GM21528 (cell line): Measurements from ENCODE around the gene RCC2.

ENCODE experiments used
- ATAC-seq: cut with Tn5 transposase; IDR thresholded peaks from one replicate; pipeline ENCODE4 v1.9.1; 2021; ENCODE audit warnings: mild to moderate bottlenecking, moderate library complexity; ENCODE audit not compliant: unreplicated experiment, low FRiP score

The RCC2 gene

GRCh38 chr1:17447501-17447992 is 8.1 kb upstream of the RCC2 start:
- no peak for ATAC-seq

DNA sequence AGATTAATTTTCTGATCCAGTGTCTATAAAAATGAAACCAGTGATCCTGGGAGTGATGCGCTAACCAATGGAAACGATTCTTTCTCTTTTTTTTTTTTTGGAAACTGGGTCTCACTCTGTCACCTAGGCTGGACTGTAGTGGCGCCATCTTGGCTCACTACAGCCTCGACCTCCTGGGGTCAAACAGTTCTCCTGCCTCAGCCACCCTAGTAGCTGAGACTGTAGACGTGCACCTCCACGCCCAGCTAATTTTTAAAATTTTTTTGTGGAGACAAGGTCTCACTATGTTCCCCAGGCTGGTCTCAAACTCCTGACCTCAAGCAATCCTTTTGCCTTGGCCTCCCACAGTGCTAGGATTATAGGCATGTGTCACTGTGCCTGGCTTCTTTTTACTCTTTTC is 3.4 kb upstream of the RCC2 start:
- no peak for ATAC-seq

GRCh38 chr1:17441993-17442357 is 2.5 kb upstream of the RCC2 start:
- no peak for ATAC-seq

DNA sequence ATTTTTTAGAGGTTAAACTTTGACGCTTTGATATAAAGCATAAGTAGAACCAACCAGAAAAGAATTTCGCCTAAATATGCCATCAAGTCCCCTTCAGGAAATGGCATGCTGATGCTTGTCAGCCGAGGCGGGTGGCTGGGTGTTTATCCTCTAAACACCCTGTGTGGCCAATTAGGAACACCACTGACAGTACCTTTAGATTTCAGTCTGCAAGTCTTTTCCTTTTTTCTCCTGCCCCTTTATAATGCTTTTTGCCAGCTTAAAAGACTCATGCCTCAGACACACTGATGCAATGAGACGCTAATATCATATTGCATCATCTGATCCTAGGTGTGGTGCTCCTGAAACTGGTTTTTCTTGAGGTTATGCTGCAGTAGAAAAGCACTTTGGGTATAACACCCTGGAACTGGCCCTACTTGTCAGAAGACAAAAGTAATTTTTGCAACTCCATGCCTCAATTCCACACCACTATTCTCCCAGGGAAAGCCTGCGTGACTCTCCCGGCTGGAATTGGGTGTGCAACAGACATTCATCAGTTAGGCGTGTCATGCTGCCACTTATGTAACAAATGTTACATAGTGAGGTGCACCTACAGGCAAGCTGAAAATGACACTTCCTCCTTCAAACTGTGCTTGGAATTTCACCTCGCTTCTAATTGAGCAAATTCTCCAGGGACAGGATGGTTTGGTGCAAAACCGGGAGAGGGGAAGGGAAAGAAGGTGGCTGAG is 2.0 kb upstream of the RCC2 start:
- no peak for ATAC-seq

GRCh38 chr1:17440827-17441168 is 1.3 kb upstream of the RCC2 start:
- ATAC-seq: no peak

- no peak for ATAC-seq
Measured at GRCh38 chr1:17440074-17440826, 773 bp upstream of the RCC2 start.

DNA sequence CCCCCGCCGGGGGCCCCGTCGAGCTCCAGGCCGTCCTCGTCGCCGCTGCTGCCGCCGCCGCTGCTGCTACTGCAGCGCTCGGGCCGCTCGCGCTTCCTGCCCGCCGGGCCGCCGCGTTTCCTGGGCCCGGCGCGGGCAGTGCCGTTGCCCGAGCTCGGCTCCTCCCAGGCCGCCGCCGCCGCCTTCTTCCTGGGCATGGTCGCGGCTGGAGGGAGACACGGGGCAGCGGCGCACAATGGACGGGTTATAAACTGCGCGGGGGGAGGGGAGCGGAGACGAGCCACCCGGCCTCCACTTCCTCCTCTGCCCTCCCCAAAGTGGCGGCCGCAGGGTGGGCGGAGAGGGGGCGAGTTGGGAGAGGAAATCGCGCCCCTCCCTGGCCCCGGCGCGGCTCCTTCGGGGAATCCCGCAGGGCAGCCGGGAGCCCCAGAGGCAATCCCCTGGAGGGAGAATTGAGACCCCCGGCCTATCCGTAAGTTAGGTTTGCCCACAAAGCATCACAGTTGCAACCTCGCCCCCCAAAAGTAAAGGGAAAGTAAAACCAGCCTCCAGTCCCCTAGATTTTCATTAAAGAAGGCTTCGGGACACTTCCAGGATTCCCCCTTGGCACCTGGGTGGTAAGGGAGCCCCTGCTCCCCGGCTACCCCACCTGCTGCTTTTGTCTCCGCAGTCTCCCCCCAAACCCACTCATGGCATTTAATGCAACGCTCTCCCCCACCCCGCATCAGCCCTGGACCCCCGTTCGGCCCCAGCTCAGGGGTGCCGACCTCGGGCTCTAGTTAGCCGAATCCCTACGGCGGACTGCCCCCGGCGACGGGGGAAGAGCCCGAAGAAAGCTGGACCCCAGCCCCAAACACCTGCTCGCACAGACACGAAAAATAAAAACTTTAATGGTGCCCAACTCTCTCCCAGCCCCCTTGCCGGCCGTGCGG is 893 bp downstream of the RCC2 start:
- ATAC-seq: no peak

GRCh38 chr1:17437580-17438317 is 1.7 kb downstream of the RCC2 start:
- no peak for ATAC-seq

GRCh38 chr1:17437260-17437579 is 2.3 kb downstream of the RCC2 start:
- no peak for ATAC-seq

DNA sequence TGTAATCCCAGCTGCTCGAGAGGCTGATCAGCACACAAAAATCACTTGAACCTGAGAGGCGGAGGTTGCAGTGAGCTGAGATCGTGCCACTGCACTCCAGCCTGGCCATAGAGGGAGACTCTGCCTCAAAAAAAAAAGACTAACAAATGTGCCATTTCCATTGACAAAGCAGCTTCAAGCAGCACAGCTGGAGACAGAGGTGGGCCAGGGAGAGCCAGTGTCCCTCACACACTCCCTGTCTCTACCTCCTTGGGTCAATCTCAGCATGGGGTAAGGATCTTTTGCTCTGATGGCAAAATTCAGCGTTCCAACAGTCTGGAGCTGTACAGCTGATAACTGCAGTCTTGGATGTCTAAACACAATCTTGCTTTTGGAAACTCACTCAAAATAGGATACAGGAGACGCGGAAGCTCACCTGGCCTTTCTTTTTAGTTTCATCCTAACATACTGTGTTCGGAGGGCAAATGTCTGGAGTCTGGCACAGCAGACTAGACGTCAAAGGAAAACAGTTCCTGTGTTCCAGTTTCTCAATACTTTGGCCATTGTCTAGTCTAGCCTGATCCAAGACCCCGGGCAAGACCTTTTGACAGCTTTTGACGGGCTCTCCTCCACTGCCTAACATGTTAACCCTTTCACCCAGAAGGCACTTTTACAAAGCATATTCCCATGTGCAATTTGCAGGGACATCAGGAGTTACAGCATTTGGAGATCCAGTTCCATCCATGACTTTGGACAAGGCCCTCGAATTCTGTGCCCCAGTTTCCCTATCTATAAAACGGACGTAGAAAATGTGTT is 2.9 kb downstream of the RCC2 start:
- ATAC-seq: no peak

DNA sequence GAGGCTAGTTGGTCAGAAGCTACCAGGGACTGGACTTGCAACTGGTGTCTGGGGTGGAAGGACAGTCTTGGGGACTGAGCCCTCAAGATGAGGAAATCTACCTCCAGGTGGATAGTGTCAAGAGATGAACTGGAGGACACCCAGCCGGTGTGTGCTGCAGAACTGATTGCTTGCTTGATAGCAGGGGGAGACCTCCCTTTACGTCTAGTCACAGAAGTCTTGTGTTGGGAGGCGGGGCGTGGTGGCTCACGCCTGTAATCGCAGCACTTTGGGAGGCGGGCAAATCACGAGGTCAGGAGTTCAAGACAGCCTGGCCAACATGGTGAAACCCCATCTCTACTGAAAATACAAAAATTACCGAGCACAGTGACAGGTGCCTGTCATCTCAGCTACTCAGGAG is 4.9 kb downstream of the RCC2 start:
- no peak for ATAC-seq

DNA sequence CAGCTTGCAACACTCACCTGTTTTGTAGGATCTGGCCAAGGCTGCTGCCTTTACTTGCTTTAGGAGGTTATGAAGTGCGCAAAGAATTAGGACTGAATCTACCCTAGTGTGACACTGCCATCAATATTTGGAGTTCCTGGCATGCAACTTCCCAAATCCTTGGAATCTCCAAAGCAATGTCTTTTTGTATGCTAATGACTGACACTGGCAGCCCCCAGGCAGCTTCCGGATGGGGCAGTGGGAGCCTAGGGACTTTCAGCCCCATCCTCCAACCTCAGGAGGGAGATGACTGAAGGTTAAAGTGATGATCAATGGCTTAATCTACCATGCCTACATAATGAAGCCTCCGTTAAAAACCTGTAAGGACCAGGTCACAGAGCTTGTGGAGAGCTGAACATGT is 5.5 kb downstream of the RCC2 start:
- ATAC-seq: no peak

DNA sequence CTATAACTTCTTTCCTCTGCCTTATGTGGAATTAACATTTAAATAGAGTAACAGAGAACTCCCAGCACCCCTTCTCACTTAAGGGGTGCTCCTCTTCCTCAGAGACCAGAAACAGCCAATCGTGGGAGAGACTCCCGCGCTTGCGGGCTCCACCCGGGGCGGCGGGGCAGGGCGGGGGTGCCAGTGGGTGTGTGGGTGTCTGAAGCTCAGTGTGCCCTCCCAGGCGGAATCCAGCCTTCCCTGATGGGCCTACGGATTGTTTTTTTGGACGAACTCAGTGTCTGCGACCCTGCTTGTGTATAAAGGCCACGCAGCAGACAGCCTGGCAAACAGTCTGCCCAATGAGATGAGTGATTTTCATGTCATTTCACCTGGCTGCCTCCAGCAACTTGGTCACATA is 6.2 kb downstream of the RCC2 start:
- no peak for ATAC-seq

DNA sequence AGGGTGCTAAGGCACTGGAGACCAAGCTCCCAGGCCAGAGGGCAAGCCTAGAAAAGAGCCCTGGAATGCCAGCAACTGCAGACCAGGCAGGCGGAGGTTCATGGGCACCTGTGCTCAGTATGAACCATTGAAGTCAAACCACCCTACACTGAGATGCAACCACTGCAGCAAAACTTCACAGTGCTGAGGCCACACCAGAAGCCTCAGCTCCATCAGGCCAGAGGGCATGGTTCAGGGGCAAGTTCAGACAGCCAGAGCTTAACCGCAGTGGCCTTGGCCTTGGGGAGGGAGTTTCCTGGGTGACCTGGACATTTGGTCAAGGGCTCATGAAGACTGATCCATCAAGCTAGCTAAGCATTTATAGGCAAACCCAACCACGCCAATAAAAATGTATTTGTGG is 7.1 kb downstream of the RCC2 start:
- ATAC-seq: no peak

GRCh38 chr1:17429183-17429582 is 10.3 kb downstream of the RCC2 start:
- no peak for ATAC-seq

GRCh38 chr1:17427696-17428660 is 11.5 kb downstream of the RCC2 start:
- no peak for ATAC-seq

DNA sequence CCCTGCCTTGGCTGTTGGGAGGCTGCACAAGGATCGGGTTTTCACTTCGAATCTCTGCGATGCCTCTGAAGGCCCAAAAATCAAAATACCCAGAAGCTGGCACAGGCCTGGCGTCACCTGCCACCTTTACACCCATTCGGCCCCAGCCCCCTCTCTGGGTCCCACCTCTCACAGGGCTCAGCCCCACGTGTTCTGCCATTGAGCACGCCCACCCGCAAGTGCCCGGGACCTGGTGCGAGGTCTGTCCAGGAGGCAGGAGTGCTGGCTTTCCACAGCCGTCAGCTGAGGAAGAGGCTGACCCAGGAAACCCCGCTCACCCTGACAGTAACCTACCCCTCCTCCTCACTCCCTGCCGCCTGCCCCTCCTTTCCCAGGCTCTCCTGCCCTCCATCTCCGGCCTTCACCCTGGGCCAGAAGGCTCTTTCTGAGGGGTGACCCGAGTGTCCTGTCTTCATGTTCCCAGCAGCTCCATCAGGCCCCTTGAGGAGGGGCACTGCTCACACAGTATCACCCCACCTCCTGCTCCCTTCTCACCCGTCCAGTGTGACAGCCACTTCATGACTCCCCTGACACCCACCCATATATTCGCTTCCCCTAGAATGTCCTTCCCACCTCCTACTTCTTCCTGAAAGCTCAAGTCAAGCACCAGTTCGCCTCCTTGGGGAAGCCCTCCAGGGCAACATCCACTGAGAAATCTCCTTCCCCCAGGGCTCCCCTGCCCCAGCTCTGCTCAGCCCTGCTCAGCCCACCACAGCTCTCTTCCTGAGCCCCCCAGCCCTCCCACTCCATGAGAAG is 13.5 kb downstream of the RCC2 start:
- ATAC-seq: no peak

DNA sequence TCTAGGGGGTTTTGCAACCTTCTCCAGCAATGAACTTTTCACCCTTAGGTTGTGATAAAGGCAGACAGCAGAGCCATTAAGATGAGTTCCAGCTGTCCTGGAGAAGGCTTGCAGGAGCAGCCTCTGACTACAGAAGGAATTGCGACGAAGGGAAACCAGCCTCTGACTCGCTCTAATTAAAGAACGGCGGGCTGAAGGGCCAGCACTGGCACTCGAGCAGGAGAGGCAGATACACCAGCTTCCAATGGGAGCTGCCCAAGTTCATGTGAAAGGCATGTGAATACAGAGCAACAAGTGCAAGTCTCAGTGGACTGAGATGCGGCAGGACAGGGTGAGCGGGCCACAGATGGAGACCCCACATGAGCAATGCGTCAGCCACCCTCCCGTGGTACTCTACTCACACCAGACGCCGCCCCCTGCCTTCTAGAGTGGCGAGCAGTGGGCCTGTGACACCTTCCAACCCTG is 15.7 kb downstream of the RCC2 start:
- no peak for ATAC-seq
